K562 (cell line): ENCODE measurements around the gene ST6GALNAC1. TPM values are rescaled to one million over a fixed set of nuclear protein-coding genes. Genes with fewer than 3 reads are reported as not detected.

Experiments used
- ARID1B ChIP-seq: fragments of 450-650 bp; IDR thresholded peaks from 2 replicates; pipeline ENCODE4 v1.6.1; 2016; ENCODE audit warnings: antibody characterized with exemption, mild to moderate bottlenecking, inconsistent platforms
- BRD9 ChIP-seq: fragments of 450-650 bp; IDR thresholded peaks from 2 replicates; pipeline ENCODE4 v1.6.1; 2018; ENCODE audit warnings: low read depth; ENCODE audit not compliant: partially characterized antibody
- CREM ChIP-seq: IDR thresholded peaks from 2 replicates; pipeline ENCODE4 v1.6.1; 2014; ENCODE audit warnings: antibody characterized with exemption, low read depth
- DEAF1 ChIP-seq: fragments of 450-650 bp; formaldehyde crosslinking; IDR thresholded peaks from 2 replicates; pipeline ENCODE4 v1.4.0; 2020; ENCODE audit warnings: mild to moderate bottlenecking, moderate library complexity
- DPF2 ChIP-seq: fragments of 450-650 bp; IDR thresholded peaks from 2 replicates; pipeline ENCODE4 v1.6.1; 2016
- FOS ChIP-seq: IDR thresholded peaks from 3 replicates; pipeline ENCODE4 v1.6.1; 2011; ENCODE audit not compliant: insufficient read length; ENCODE audit errors: extremely low read depth
- GTF2E2 ChIP-seq: fragments of 200-800 bp; sonication (Bioruptor generic); IDR thresholded peaks from 2 replicates; pipeline ENCODE4 v1.6.1; 2016; ENCODE audit warnings: missing genetic modification characterization, missing compliant biosample characterization
- HDAC6 ChIP-seq: IDR thresholded peaks from 2 replicates; pipeline ENCODE4 v1.6.1; 2012; ENCODE audit warnings: low read depth, mild to moderate bottlenecking, control low read depth, inconsistent platforms, low read length, moderate library complexity
- KDM5B ChIP-seq: fragments of 200-600 bp; sonication (generic); IDR thresholded peaks from 2 replicates; pipeline ENCODE4 v1.6.1; 2012; ENCODE audit warnings: low read depth, mild to moderate bottlenecking, moderate library complexity, low read length, control low read depth, inconsistent platforms; ENCODE audit not compliant: insufficient replicate concordance
- NFIC ChIP-seq: fragments of 450-650 bp; IDR thresholded peaks from 2 replicates; pipeline ENCODE4 v1.6.1; 2017; ENCODE audit warnings: mild to moderate bottlenecking, inconsistent platforms
- PHF8 ChIP-seq: fragments of 200-600 bp; sonication (generic); IDR thresholded peaks from 2 replicates; pipeline ENCODE4 v1.6.1; 2012; ENCODE audit warnings: mixed run types, mild to moderate bottlenecking, inconsistent platforms, low read length, moderate library complexity, borderline replicate concordance
- POLR2G ChIP-seq: fragments of 200-400 bp; formaldehyde crosslinking; IDR thresholded peaks from 2 replicates; pipeline ENCODE4 v1.6.1; 2017; ENCODE audit warnings: low read depth, mild to moderate bottlenecking, antibody characterized with exemption, low read length, moderate library complexity
- PRDM10 ChIP-seq: fragments of 450-650 bp; IDR thresholded peaks from 2 replicates; pipeline ENCODE4 v1.6.1; 2018; ENCODE audit not compliant: partially characterized antibody
- TFAP4 ChIP-seq: sonication (generic); formaldehyde crosslinking; IDR thresholded peaks from 2 replicates; pipeline ENCODE4 v1.8.0; 2022; ENCODE audit warnings: missing genetic modification reagents, mild to moderate bottlenecking, moderate library complexity, borderline replicate concordance
- ZNF217 ChIP-seq: sonication (generic); formaldehyde crosslinking; IDR thresholded peaks from 2 replicates; pipeline ENCODE4 v1.8.0; 2022; ENCODE audit warnings: mild to moderate bottlenecking, missing genetic modification reagents
- ZNF584 ChIP-seq: fragments of 200-800 bp; sonication (Bioruptor generic); IDR thresholded peaks from 2 replicates; pipeline ENCODE4 v1.6.1; 2016; ENCODE audit warnings: low read depth, mild to moderate bottlenecking, missing genetic modification characterization, missing compliant biosample characterization
- ZNF696 ChIP-seq: fragments of 250-450 bp; sonication (Bioruptor Pico); conservative IDR thresholded peaks from 2 replicates; pipeline ENCODE4 v1.4.0; 2020; ENCODE audit warnings: mild to moderate bottlenecking, moderate library complexity
- ZNF740 ChIP-seq, 3 experiments: fragments of 200-800 bp in 1 of 3; sonication (Bioruptor generic) in 1 of 3; sonication (generic) in 1 of 3; formaldehyde crosslinking in 1 of 3; IDR thresholded peaks; 2 replicates each; pipeline versions ENCODE4 v1.6.1 to v1.8.0; 2016 to 2022; ENCODE audit warnings: mild to moderate bottlenecking in 2 of 3, missing compliant biosample characterization in 2 of 3, missing genetic modification characterization in 2 of 3, missing genetic modification reagents in 1 of 3
- ZNF778 ChIP-seq: fragments of 450-650 bp; formaldehyde crosslinking; IDR thresholded peaks from 2 replicates; pipeline ENCODE4 v1.4.0; 2020; ENCODE audit warnings: mild to moderate bottlenecking, moderate library complexity
- polyA plus RNA-seq, 8 experiments: library from polyadenylated mRNA; depleted of rRNA in 4 of 8; stranded (reverse) in 5 of 8; unstranded in 3 of 8; fragments of >200 nt; fragmentation: Nextera tagmentation in 2 of 8; fragmentation: Illumina TruSeq in 1 of 8; extraction: Ambion mirVana in 2 of 8; extraction: Trizol in 1 of 8; gene quantifications; 2 replicates each; pipeline versions ENCODE4 v1.2.1 to v1.2.3, GENCODE V29; 2011 to 2014; ENCODE audit warnings: inconsistent platforms in 1 of 8, missing spikeins in 1 of 8
- total RNA-seq, 7 experiments: library from RNA; depleted of rRNA in 6 of 7; stranded (reverse); fragments of >200 nt in 6 of 7; fragmentation: Illumina TruSeq in 2 of 7; extraction: Trizol in 2 of 7; gene quantifications; 2 replicates each; pipeline versions ENCODE4 v1.2.1 to v1.2.3, GENCODE V29; 2011 to 2021; ENCODE audit warnings: low replicate concordance in 1 of 7

The ST6GALNAC1 gene
- total and polyA plus RNA-seq, 9 of the 15 experiments (the other 6 are each of a cell fraction or from before 2014, with no cell fraction given) = 20.6 to 68.4 (median 50.5) TPM

- peak; percentile 79 for TF ChIP-seq POLR2G
- TF ChIP-seq DPF2 = peak; percentile 28; the same call in 1 of the 2 replicates
- peak; percentile 68 for TF ChIP-seq CREM
- TF ChIP-seq ZNF696 = no peak
- TF ChIP-seq NFIC = 0 out of 2 replicates have a peak, but pooled peaks have one; percentile 7
- TF ChIP-seq HDAC6 = no peak
- TF ChIP-seq BRD9 = peak; percentile 74
- no peak for TF ChIP-seq ZNF584 (CRISPR knock-in tag)
- TF ChIP-seq ZNF740 (CRISPR knock-in tag; IDR thresholded peaks at IDR 0.05) = no peak
- no peak for TF ChIP-seq ZNF740 (tag; IDR thresholded peaks at IDR 0.05)
- peak; percentile 66; the same call in 1 of the 2 replicates for TF ChIP-seq PHF8
- TF ChIP-seq ZNF217 (CRISPR knock-in tag) = no peak
- no peak for TF ChIP-seq ZNF778 (CRISPR knock-in tag)
- peak; percentile 65; the same call in 1 of the 2 replicates for TF ChIP-seq TFAP4 (CRISPR knock-in tag)
- TF ChIP-seq GTF2E2 (tag) = 0 out of 2 replicates have a peak, but pooled peaks have one; percentile 2
- TF ChIP-seq DEAF1 (CRISPR knock-in tag) = no peak
- TF ChIP-seq ARID1B = peak; percentile 51
- peak; percentile 20 for TF ChIP-seq KDM5B
- peak; percentile 99 for TF ChIP-seq FOS
- TF ChIP-seq PRDM10 = peak; percentile 66
These were observed 27.8 kb upstream of the ST6GALNAC1 start (continued) for GRCh38 chr17:76671123-76671911.
